GM06990 (cell line): Measurements from ENCODE around the gene ATCAY.
"Not testable (repeated sequence)": the region's sequence is repeated elsewhere in the genome, so short reads cannot be mapped to it uniquely, and the experiment has no call there.

ENCODE experiments used
- DNase-seq: peaks from one replicate; pipeline ENCODE4 v3.0.0-alpha.2; 2011; ENCODE audit not compliant: insufficient read length; ENCODE audit errors: extremely low read depth
- H3K27me3 ChIP-seq: replicated peaks from 2 replicates; pipeline ENCODE4 v1.6.0; 2011; ENCODE audit warnings: low read length; ENCODE audit not compliant: control insufficient read depth, insufficient read depth
- H3K36me3 ChIP-seq: 2 replicates; pipeline ENCODE4 v1.5.1; 2011; ENCODE audit warnings: low read length; ENCODE audit not compliant: control insufficient read depth, insufficient read depth
- H3K4me3 ChIP-seq: replicated peaks from 2 replicates; pipeline ENCODE4 v1.5.1; 2011; ENCODE audit warnings: low read depth, mild to moderate bottlenecking, control low read depth, low read length
- TF ChIP-seq, protein P1 (sequence below): IDR thresholded peaks from 2 replicates; pipeline ENCODE4 v1.5.1; 2011; ENCODE audit warnings: low read length, control low read depth, mild to moderate bottlenecking, inconsistent platforms; ENCODE audit not compliant: insufficient read depth, poor library complexity, severe bottlenecking

ATCAY gene

GRCh38 chr19:3868770-3869456, 11.6 kb upstream of the ATCAY start, which contains the start of gene ZFR2:
TSS of gene ZFR2 (minus strand) at chr19:3869038. CDS start at chr19:3869017, 21 bp downstream.
- TF ChIP-seq, protein P1, sequence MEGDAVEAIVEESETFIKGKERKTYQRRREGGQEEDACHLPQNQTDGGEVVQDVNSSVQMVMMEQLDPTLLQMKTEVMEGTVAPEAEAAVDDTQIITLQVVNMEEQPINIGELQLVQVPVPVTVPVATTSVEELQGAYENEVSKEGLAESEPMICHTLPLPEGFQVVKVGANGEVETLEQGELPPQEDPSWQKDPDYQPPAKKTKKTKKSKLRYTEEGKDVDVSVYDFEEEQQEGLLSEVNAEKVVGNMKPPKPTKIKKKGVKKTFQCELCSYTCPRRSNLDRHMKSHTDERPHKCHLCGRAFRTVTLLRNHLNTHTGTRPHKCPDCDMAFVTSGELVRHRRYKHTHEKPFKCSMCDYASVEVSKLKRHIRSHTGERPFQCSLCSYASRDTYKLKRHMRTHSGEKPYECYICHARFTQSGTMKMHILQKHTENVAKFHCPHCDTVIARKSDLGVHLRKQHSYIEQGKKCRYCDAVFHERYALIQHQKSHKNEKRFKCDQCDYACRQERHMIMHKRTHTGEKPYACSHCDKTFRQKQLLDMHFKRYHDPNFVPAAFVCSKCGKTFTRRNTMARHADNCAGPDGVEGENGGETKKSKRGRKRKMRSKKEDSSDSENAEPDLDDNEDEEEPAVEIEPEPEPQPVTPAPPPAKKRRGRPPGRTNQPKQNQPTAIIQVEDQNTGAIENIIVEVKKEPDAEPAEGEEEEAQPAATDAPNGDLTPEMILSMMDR = no peak
- Histone ChIP-seq H3K27me3 (peaks cover 1% of the 10 kb centered on the region; the same call in 1 of the 2 replicates), H3K4me3 (no peak within 1 kb of the TSS), H3K36me3 (no peaks in the 10 kb centered on the region)
- no peak for DNase-seq

- no peak overlapping the region for H3K4me3 ChIP-seq
Observed at GRCh38 chr19:3873151-3873550, 7.3 kb upstream of the ATCAY start.

GRCh38 chr19:3874695-3875094, 5.8 kb upstream of the ATCAY start:
- H3K27me3 ChIP-seq, DNase-seq, H3K36me3 ChIP-seq, H3K4me3 ChIP-seq: not testable (repeated sequence)

More at GRCh38 chr19:3873151-3873550, 7.3 kb upstream of the ATCAY start:
- no peak for DNase-seq
- no peaks in the 10 kb centered on the region for H3K36me3 ChIP-seq
- no peaks in the 10 kb centered on the region for H3K27me3 ChIP-seq
- TF ChIP-seq, protein P1 = no peak

DNA sequence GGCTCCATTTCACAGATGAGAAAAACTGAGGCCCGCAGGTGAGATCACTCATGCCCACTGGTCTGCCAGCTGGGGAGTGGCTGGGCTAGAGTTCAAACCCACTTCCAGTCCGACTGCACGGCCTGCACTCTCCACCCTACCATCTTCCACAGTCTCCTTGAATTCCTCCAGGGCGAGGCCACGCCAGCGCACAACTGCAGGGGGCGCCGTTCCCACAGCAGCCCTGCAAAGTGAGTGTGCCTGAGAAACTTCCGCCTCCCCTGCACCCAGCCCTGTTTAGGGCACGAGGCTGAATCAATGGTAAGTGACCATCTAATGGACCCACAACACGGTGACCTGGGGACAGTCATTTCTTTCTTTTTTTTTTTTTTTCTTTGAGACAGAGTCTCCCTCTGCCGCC, 829 bp upstream of the ATCAY start:
- Histone ChIP-seq H3K36me3 (no peaks in the 10 kb centered on the region), H3K27me3 (no peaks in the 10 kb centered on the region; the same call in 1 of the 2 replicates), H3K4me3 (no peak overlapping the region)
- TF ChIP-seq, protein P1 = peak; percentile 25
- no peak for DNase-seq

DNA sequence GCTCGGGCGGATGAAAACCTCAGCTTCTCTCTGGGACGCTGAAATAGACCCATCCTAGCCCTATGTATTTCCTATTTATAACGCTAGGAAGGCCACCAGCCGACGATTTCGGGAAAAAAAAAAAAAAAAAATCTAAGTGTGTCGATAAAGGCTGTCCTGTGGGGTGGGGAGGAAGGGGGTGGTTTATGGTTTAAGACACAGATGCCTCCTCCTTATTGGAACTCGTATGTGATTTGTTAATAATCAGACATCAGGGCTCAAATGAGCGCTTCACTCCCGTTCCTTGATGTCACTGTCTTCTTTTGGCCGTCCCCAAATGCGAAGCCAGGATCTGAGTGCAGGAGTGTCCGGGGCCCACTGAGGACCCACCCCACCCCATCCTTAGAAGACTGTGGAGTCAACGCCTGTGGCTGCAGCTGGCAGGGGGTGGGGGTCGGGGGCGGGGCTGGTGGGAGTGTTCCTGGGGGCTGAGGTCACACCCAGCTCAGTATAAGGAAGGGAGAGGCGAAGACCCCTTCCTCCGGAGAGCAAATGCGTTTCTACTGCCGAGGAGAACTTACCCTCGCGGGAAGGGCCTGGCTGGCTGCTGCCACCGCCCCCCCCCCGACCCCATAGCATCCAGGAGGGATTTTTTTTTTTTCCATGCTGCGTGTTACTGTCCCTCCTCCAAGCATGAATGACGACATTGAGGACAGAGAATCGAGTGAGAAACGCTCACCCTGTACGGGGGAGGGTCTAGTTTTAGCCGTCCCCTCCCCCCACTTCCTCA, 971 bp downstream of the ATCAY start:
- no peak for DNase-seq
- Histone ChIP-seq H3K4me3 (no peak overlapping the region), H3K36me3 (no peaks in the 10 kb centered on the region), H3K27me3 (no peaks in the 10 kb centered on the region; the same call in 1 of the 2 replicates)
- TF ChIP-seq, protein P1 = no peak

DNA sequence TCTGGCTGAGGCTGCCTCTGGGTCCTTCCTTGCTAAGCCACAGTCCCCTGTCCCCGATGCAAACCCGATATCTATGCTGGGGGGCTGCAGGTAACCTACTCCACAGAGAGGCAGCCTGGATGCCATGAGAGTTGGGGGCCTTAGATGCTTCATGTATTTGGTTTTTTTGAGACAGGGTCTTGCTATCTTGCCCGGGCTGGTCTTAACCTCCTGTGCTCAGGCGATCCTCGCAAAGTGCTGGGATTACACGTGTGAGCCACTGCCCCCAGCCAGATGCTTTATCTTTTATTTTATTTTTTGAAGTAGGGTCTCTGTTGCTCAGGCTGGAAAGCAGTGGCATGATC, 1.5 kb downstream of the ATCAY start:
- no peaks in the 10 kb centered on the region; the same call in 1 of the 2 replicates for H3K27me3 ChIP-seq
- no peak for DNase-seq
- TF ChIP-seq, protein P1 = no peak
- no peak overlapping the region for H3K4me3 ChIP-seq
- H3K36me3 ChIP-seq = no peaks in the 10 kb centered on the region
